Loucy (cell line): ENCODE results near the gene SLC28A1.

ENCODE experiments used
- CTCF ChIP-seq: fragments of 200-600 bp; sonication (generic); conservative IDR thresholded peaks from 2 replicates; pipeline ENCODE4 v1.5.1; 2014; ENCODE audit warnings: mild to moderate bottlenecking, antibody characterized with exemption, low read length
- EZH2phosphoT487 ChIP-seq: fragments of 200-600 bp; IDR thresholded peaks from 2 replicates; pipeline ENCODE4 v1.6.1; 2018; ENCODE audit warnings: antibody characterized with exemption, mild to moderate bottlenecking, moderate library complexity, borderline replicate concordance

- TF ChIP-seq CTCF (no peak), EZH2phosphoT487 (no peak)
Measured at GRCh38 chr15:84887938-84888337, 3.5 kb downstream of the SLC28A1 start.
